NCI-H2171 treated with DMSO at 0.1 percent for 48 hours (cell line): ENCODE measurements around the gene TSPAN14.
"Not testable (repeated sequence)": the region's sequence is repeated elsewhere in the genome, so short reads cannot be mapped to it uniquely, and the experiment has no call there.

ENCODE experiments used
- DNase-seq: peaks from one replicate; lab custom pipeline; 2025; lab: John Stamatoyannopoulos, UW

Gene TSPAN14

GRCh38 chr10:80526742-80527141 is 72.6 kb downstream of the TSPAN14 start:
- DNase-seq, result no peak

- DNase-seq, result no peak
Measured at GRCh38 chr10:80528185-80528700, 74.1 kb downstream of the TSPAN14 start.

- no peak for DNase-seq
Measured at GRCh38 chr10:80528901-80529300, 74.8 kb downstream of the TSPAN14 start.

- no peak for DNase-seq
Measured at GRCh38 chr10:80529604-80530003, 75.5 kb downstream of the TSPAN14 start.

GRCh38 chr10:80530251-80530650 is 76.1 kb downstream of the TSPAN14 start:
- no peak for DNase-seq

GRCh38 chr10:80530816-80531215 is 76.7 kb downstream of the TSPAN14 start:
- DNase-seq, result no peak

GRCh38 chr10:80532571-80532970 is 78.5 kb downstream of the TSPAN14 start:
- no peak for DNase-seq

- DNase-seq, result not testable (repeated sequence)
Measured at GRCh38 chr10:80534059-80534458, 79.9 kb downstream of the TSPAN14 start.

GRCh38 chr10:80534646-80535045 is 80.5 kb downstream of the TSPAN14 start:
- not testable (repeated sequence) for DNase-seq

- DNase-seq, result no peak
Measured at GRCh38 chr10:80535671-80536360, 81.7 kb downstream of the TSPAN14 start.

- no peak for DNase-seq
Measured at GRCh38 chr10:80536361-80536835, 82.3 kb downstream of the TSPAN14 start.

GRCh38 chr10:80537086-80537735 is 83.1 kb downstream of the TSPAN14 start:
- DNase-seq, result no peak

GRCh38 chr10:80537736-80538480 is 83.8 kb downstream of the TSPAN14 start, which contains the start of gene SH2D4B:
SH2D4B (plus strand) TSS chr10:80537902; CDS start chr10:80538332, 430 bp downstream.
- no peak for DNase-seq

- no peak for DNase-seq
Measured at GRCh38 chr10:80538481-80539185, 84.5 kb downstream of the TSPAN14 start.

GRCh38 chr10:80539421-80540031 is 85.4 kb downstream of the TSPAN14 start:
- DNase-seq, result peak; percentile 48

GRCh38 chr10:80540136-80540535 is 86.0 kb downstream of the TSPAN14 start:
- no peak for DNase-seq

- no peak for DNase-seq
Measured at GRCh38 chr10:80540618-80540980, 86.5 kb downstream of the TSPAN14 start.

- DNase-seq, result peak; percentile 6
Measured at GRCh38 chr10:80540981-80541750, 87.1 kb downstream of the TSPAN14 start.

GRCh38 chr10:80542053-80542452 is 87.9 kb downstream of the TSPAN14 start:
- no peak for DNase-seq

GRCh38 chr10:80542652-80543318 is 88.7 kb downstream of the TSPAN14 start:
- DNase-seq, result no peak
